ENCODE data around the gene MTNR1A.

DNA sequence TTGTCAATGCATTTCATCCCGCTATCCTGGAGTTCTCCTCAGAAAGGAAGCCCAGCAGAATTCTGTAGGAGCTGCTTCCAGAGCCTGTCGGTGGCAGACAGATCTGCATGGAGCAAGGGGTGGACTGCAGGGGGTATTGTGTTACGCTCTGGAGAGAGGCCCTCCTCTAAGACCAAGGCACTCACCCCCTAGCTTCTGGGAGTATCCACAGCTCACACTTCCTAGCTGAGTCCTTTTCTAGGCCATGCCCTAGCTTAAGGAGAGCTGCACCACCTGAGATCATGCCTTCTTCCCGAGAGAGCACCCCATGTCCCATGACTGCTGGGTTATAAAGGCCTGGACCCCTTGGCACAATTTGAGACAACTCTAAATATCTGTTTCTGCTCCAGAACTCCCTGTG, 39.1 kb downstream of the MTNR1A start:
- TF ChIP-seq POLR2AphosphoS5 (IDR thresholded peaks at IDR 0.05; ENCODE audit: low read depth, low read length) = no peak
- no peak for TF ChIP-seq POLR2A (IDR thresholded peaks at IDR 0.05; ENCODE audit: low read depth, low read length)

Data from GM12892 (cell line).